RWPE2 (cell line): ENCODE measurements around the gene HS6ST1.

Experiments used
- ATAC-seq: fragments of 200-7000 bp; cut with Tn5 transposase; 3 replicates; pipeline ENCODE4 v1.9.1; 2021; ENCODE audit warnings: low read depth
- DNase-seq: peaks from one replicate; pipeline ENCODE4 v3.0.0-alpha.2; 2020; ENCODE audit warnings: low spot score
- H3K27ac ChIP-seq: fragments of 450-650 bp; 2 replicates; pipeline ENCODE4 v1.5.1; 2017; ENCODE audit warnings: mild to moderate bottlenecking; ENCODE audit not compliant: poor library complexity, severe bottlenecking
- H3K27me3 ChIP-seq: fragments of 250-450 bp; sonication (Bioruptor Pico); 2 replicates; pipeline ENCODE4 v1.5.1; 2021; ENCODE audit warnings: mild to moderate bottlenecking, moderate library complexity; ENCODE audit not compliant: insufficient read depth, poor library complexity, severe bottlenecking
- H3K36me3 ChIP-seq: fragments of 250-450 bp; sonication (Bioruptor Pico); 2 replicates; pipeline ENCODE4 v1.5.1; 2020; ENCODE audit warnings: low read depth, mild to moderate bottlenecking, moderate library complexity
- H3K4me1 ChIP-seq: fragments of 250-450 bp; sonication (Bioruptor Pico); 2 replicates; pipeline ENCODE4 v1.5.1; 2021; ENCODE audit warnings: mild to moderate bottlenecking, moderate library complexity; ENCODE audit not compliant: insufficient read depth, poor library complexity, severe bottlenecking
- H3K4me3 ChIP-seq: fragments of 250-450 bp; sonication (Bioruptor Pico); 2 replicates; pipeline ENCODE4 v1.5.1; 2021; ENCODE audit warnings: mild to moderate bottlenecking, moderate library complexity; ENCODE audit not compliant: severe bottlenecking
- H3K9me3 ChIP-seq: fragments of 250-450 bp; sonication (Bioruptor Pico); 2 replicates; pipeline ENCODE4 v1.5.1; 2021; ENCODE audit warnings: mild to moderate bottlenecking, moderate library complexity; ENCODE audit not compliant: severe bottlenecking
- CTCF ChIP-seq: fragments of 450-650 bp; IDR thresholded peaks from one replicate; pipeline ENCODE4 v1.5.1; 2017; ENCODE audit warnings: mild to moderate bottlenecking, moderate library complexity; ENCODE audit not compliant: poor library complexity, severe bottlenecking

Gene HS6ST1

GRCh38 chr2:128310761-128311160 is 7.9 kb downstream of the HS6ST1 start:
- H3K4me1 ChIP-seq = peaks cover 12% of the 10 kb centered on the region
- no peak overlapping the region for H3K4me3 ChIP-seq
- H3K9me3 ChIP-seq = no peaks in the 10 kb centered on the region
- no peak for DNase-seq
- no peaks in the 10 kb centered on the region; the same call in 1 of the 2 replicates for H3K36me3 ChIP-seq
- ATAC-seq = no peak
- no peak for TF ChIP-seq CTCF
- no peaks in the 10 kb centered on the region for H3K27me3 ChIP-seq
- H3K27ac ChIP-seq = no peak overlapping the region

GRCh38 chr2:128310094-128310716 is 8.5 kb downstream of the HS6ST1 start:
- peaks cover 16% of the 10 kb centered on the region for H3K4me1 ChIP-seq
- no peak overlapping the region for H3K27ac ChIP-seq
- peak; percentile 56 for DNase-seq
- H3K9me3 ChIP-seq = no peaks in the 10 kb centered on the region
- H3K27me3 ChIP-seq = no peaks in the 10 kb centered on the region
- H3K36me3 ChIP-seq = no peaks in the 10 kb centered on the region
- H3K4me3 ChIP-seq = no peak overlapping the region
- TF ChIP-seq CTCF = no peak
- ATAC-seq = no peak

- H3K27ac ChIP-seq = no peak overlapping the region
- TF ChIP-seq CTCF = no peak
Measured at GRCh38 chr2:128309280-128310093, 9.2 kb downstream of the HS6ST1 start.

GRCh38 chr2:128308889-128309279 is 9.8 kb downstream of the HS6ST1 start:
- no peaks in the 10 kb centered on the region for H3K9me3 ChIP-seq
- ATAC-seq (no peak), DNase-seq (no peak)
- H3K4me1 ChIP-seq = peaks cover 24% of the 10 kb centered on the region
- no peak overlapping the region for H3K4me3 ChIP-seq
- H3K27me3 ChIP-seq = no peaks in the 10 kb centered on the region
- no peaks in the 10 kb centered on the region for H3K36me3 ChIP-seq
- H3K27ac ChIP-seq = no peak overlapping the region
- TF ChIP-seq CTCF = no peak

More at GRCh38 chr2:128309280-128310093, 9.2 kb downstream of the HS6ST1 start:
- ATAC-seq (no peak), DNase-seq (peak; percentile 43)
- Histone ChIP-seq H3K27me3 (no peaks in the 10 kb centered on the region), H3K4me3 (no peak overlapping the region), H3K4me1 (peaks cover 21% of the 10 kb centered on the region), H3K36me3 (no peaks in the 10 kb centered on the region), H3K9me3 (no peaks in the 10 kb centered on the region)

GRCh38 chr2:128308284-128308731 is 10.4 kb downstream of the HS6ST1 start:
- TF ChIP-seq CTCF = no peak
- Histone ChIP-seq H3K9me3 (no peaks in the 10 kb centered on the region), H3K27me3 (no peaks in the 10 kb centered on the region), H3K36me3 (no peaks in the 10 kb centered on the region), H3K4me3 (no peak overlapping the region), H3K27ac (no peak overlapping the region), H3K4me1 (peaks cover 27% of the 10 kb centered on the region)
- peak; percentile 39 for DNase-seq
- ATAC-seq = no peak
